K562 (cell line): ENCODE measurements around the gene DSTYK. TPM values are rescaled to one million over a fixed set of nuclear protein-coding genes. Genes with fewer than 3 reads are reported as not detected.

Source experiments
- ATAC-seq: fragments of 200-7000 bp; cut with Tn5 transposase; 3 replicates; pipeline ENCODE4 v1.9.1; 2020; ENCODE audit warnings: moderate library complexity
- BruUV-seq: library from RNA; stranded (reverse); fragments of 400-500 nt; replicated peaks from 2 replicates; lab custom pipeline; 2021; lab: Mats Ljungman, UMichigan
- CTCF ChIA-PET: fragments of 300-600 bp; formaldehyde crosslinking; extraction: SDS; loops from one replicate; lab custom pipeline; 2021; ENCODE audit warnings: low intra/inter-chr PET ratio; lab: Yijun Ruan, JAX
- POLR2A ChIA-PET: fragments of 300-600, 350-650 bp; sonication (Branson Sonifier 250); formaldehyde crosslinking; extraction: SDS; loops from one replicate; lab custom pipeline; 2021; ENCODE audit warnings: antibody characterized with exemption, inconsistent platforms; lab: Yijun Ruan, JAX
- DNase-seq, 4 experiments: peaks; one replicate each; pipeline versions ENCODE4 v3.0.0 to v3.0.0-alpha.2; 2011 to 2018; ENCODE audit warnings: low spot score in 3 of 4, mixed read lengths in 3 of 4; ENCODE audit errors: extremely low read depth in 1 of 4
- FAIRE-seq: peaks from 2 replicates; lab custom pipeline; 2011; peaks lifted over from hg19 to GRCh38; lab: Jason Lieb, UNC
- H2AFZ ChIP-seq: 2 replicates; pipeline ENCODE4 v1.6.0; 2011; ENCODE audit warnings: low read depth, low read length, control low read depth, inconsistent platforms
- H3K27ac ChIP-seq: fragments of 200-600 bp; 3 replicates; pipeline ENCODE4 v1.8.0; 2011; ENCODE audit warnings: low read depth, mild to moderate bottlenecking, control low read depth, inconsistent platforms, low read length, moderate library complexity, mixed read lengths; ENCODE audit errors: extremely low read depth
- H3K27me3 ChIP-seq, 2 experiments: fragments of 300-600 bp in 1 of 2; 2 replicates in 1 of 2; 3 replicates in 1 of 2; pipeline versions ENCODE4 v1.6.0 to v1.8.0; 2011; ENCODE audit warnings: inconsistent platforms in 2 of 2, low read length in 2 of 2, mild to moderate bottlenecking in 1 of 2, mixed read lengths in 1 of 2, moderate library complexity in 1 of 2; ENCODE audit not compliant: control insufficient read depth in 2 of 2, insufficient read depth in 2 of 2
- H3K36me3 ChIP-seq: fragments of 300-600 bp; 3 replicates; pipeline ENCODE4 v1.8.0; 2011; ENCODE audit warnings: mild to moderate bottlenecking, low read length, inconsistent platforms; ENCODE audit not compliant: control insufficient read depth, insufficient read depth
- H3K4me1 ChIP-seq, 2 experiments: fragments of 200-600 bp in 1 of 2; replicated peaks in 1 of 2; 2 replicates in 1 of 2; 3 replicates in 1 of 2; pipeline versions ENCODE4 v1.5.1 to v1.8.0; 2011; ENCODE audit warnings: inconsistent platforms in 2 of 2, low read length in 2 of 2, mild to moderate bottlenecking in 1 of 2, mixed read lengths in 1 of 2, moderate library complexity in 1 of 2; ENCODE audit not compliant: control insufficient read depth in 2 of 2, insufficient read depth in 2 of 2
- H3K4me2 ChIP-seq: 2 replicates; pipeline ENCODE4 v1.6.1; 2011; ENCODE audit warnings: low read length, control low read depth, inconsistent platforms, mixed read lengths; ENCODE audit not compliant: insufficient read depth
- H3K4me3 ChIP-seq: fragments of 200-600 bp; sonication (generic), shearing (Covaris generic); 2 replicates; pipeline ENCODE4 v1.5.1; 2016; ENCODE audit warnings: control low read depth, inconsistent platforms
- H3K79me2 ChIP-seq: fragments of 200-600 bp; 3 replicates; pipeline ENCODE4 v1.8.0; 2011; ENCODE audit warnings: low read length, inconsistent platforms; ENCODE audit not compliant: control insufficient read depth, insufficient read depth
- H3K9ac ChIP-seq, 2 experiments: 2 replicates each; pipeline versions ENCODE4 v1.6.0 to v1.6.1; 2011; ENCODE audit warnings: low read depth in 2 of 2, low read length in 2 of 2, control low read depth in 1 of 2, inconsistent platforms in 1 of 2, mild to moderate bottlenecking in 1 of 2, mixed read lengths in 1 of 2; ENCODE audit not compliant: insufficient read depth in 1 of 2
- H3K9me1 ChIP-seq: one replicate; pipeline ENCODE4 v1.6.0; 2011; ENCODE audit warnings: inconsistent platforms, mild to moderate bottlenecking, low read length, moderate library complexity; ENCODE audit not compliant: control insufficient read depth, insufficient read depth
- H3K9me3 ChIP-seq: replicated peaks from 2 replicates; pipeline ENCODE4 v1.5.1; 2011; ENCODE audit warnings: low read depth, low read length, inconsistent platforms; ENCODE audit not compliant: control insufficient read depth, insufficient read depth
- H4K20me1 ChIP-seq: replicated peaks from 2 replicates; pipeline ENCODE4 v1.6.1; 2011; ENCODE audit warnings: low read length, inconsistent platforms, mixed read lengths; ENCODE audit not compliant: control insufficient read depth, insufficient read depth
- ARID3B ChIP-seq: fragments of 250-450 bp; sonication (Bioruptor Pico); IDR thresholded peaks from 2 replicates; pipeline ENCODE4 v1.4.0; 2020; ENCODE audit warnings: borderline replicate concordance
- ATF6 ChIP-seq: sonication (generic); formaldehyde crosslinking; IDR thresholded peaks from 2 replicates; pipeline ENCODE4 v1.4.0; 2020; ENCODE audit warnings: mild to moderate bottlenecking, missing genetic modification reagents
- EGR1 ChIP-seq: fragments of 450-650 bp; conservative IDR thresholded peaks from 2 replicates; pipeline ENCODE4 v1.6.1; 2017; ENCODE audit warnings: mild to moderate bottlenecking
- JUND ChIP-seq, 2 experiments: IDR thresholded peaks; 2 replicates in 1 of 2; 3 replicates in 1 of 2; pipeline ENCODE4 v1.6.1; 2011; ENCODE audit warnings: borderline replicate concordance in 2 of 2, low read depth in 2 of 2, low read length in 2 of 2, improper control_type of control experiment in 1 of 2, missing biosample characterization in 1 of 2, missing genetic modification characterization in 1 of 2, missing genetic modification reagents in 1 of 2
- KLF6 ChIP-seq: fragments of 250-450 bp; sonication (Bioruptor Pico); IDR thresholded peaks from 2 replicates; pipeline ENCODE4 v1.4.0; 2020; ENCODE audit warnings: mild to moderate bottlenecking, moderate library complexity, borderline replicate concordance
- MYC ChIP-seq, 2 experiments: fragments of 250-450 bp in 1 of 2; sonication (Bioruptor Pico) in 1 of 2; IDR thresholded peaks; 2 replicates each; pipeline versions ENCODE4 v1.5.1 to v1.6.1; 2012 to 2021; ENCODE audit warnings: low read depth in 2 of 2, borderline replicate concordance in 1 of 2, improper control_type of control experiment in 1 of 2, low read length in 1 of 2, mild to moderate bottlenecking in 1 of 2, moderate library complexity in 1 of 2
- PBX2 ChIP-seq, 2 experiments: IDR thresholded peaks in 1 of 2; conservative IDR thresholded peaks in 1 of 2; 2 replicates each; pipeline ENCODE4 v1.6.1; 2016; ENCODE audit warnings: low read depth in 2 of 2, mild to moderate bottlenecking in 1 of 2, missing compliant biosample characterization in 1 of 2, missing genetic modification characterization in 1 of 2, moderate library complexity in 1 of 2
- POLR2G ChIP-seq: fragments of 200-400 bp; formaldehyde crosslinking; IDR thresholded peaks from 2 replicates; pipeline ENCODE4 v1.6.1; 2017; ENCODE audit warnings: low read depth, mild to moderate bottlenecking, antibody characterized with exemption, low read length, moderate library complexity
- RBM14 ChIP-seq: fragments of 200-400 bp; formaldehyde crosslinking; IDR thresholded peaks from 2 replicates; pipeline ENCODE4 v1.6.1; 2018; ENCODE audit warnings: low read depth, mild to moderate bottlenecking, low read length, moderate library complexity, borderline replicate concordance; ENCODE audit not compliant: insufficient read depth
- RBM15 ChIP-seq: fragments of 200-400 bp; formaldehyde crosslinking; IDR thresholded peaks from 2 replicates; pipeline ENCODE4 v1.6.1; 2018; ENCODE audit warnings: mild to moderate bottlenecking, low read length, moderate library complexity; ENCODE audit not compliant: insufficient read depth
- ZKSCAN3 ChIP-seq: fragments of 250-450 bp; sonication (Bioruptor Pico); IDR thresholded peaks from 2 replicates; pipeline ENCODE4 v1.4.0; 2020
- ZNF75A ChIP-seq: fragments of 450-650 bp; formaldehyde crosslinking; IDR thresholded peaks from 2 replicates; pipeline ENCODE4 v1.4.0; 2020; ENCODE audit warnings: mild to moderate bottlenecking
- WGBS: fragments of 100-300 bp; shearing (Covaris generic); methylation state at CpG from one replicate; pipeline ENCODE4 v1.1.6; 2016; ENCODE audit warnings: low coverage, mixed read lengths; ENCODE audit not compliant: insufficient coverage; ENCODE audit errors: missing lambda C conversion rate; 5-methylcytosine and 5-hydroxymethylcytosine counted together
- in situ Hi-C: fragments of 300-500 bp; cut with MboI; formaldehyde crosslinking; loops from 4 replicates; pipeline ENCODE4 v1.15.0; 2018; ENCODE audit warnings: inconsistent platforms, mixed read lengths
- intact Hi-C: fragments of 100-400 bp; cut with micrococcal nuclease; formaldehyde crosslinking; loops from 2 replicates; pipeline ENCODE4 v1.14.2; 2022
- polyA plus RNA-seq, 8 experiments: library from polyadenylated mRNA; depleted of rRNA in 4 of 8; stranded (reverse) in 5 of 8; unstranded in 3 of 8; fragments of >200 nt; fragmentation: Nextera tagmentation in 2 of 8; fragmentation: Illumina TruSeq in 1 of 8; extraction: Ambion mirVana in 2 of 8; extraction: Trizol in 1 of 8; gene quantifications; 2 replicates each; pipeline versions ENCODE4 v1.2.1 to v1.2.3, GENCODE V29; 2011 to 2014; ENCODE audit warnings: inconsistent platforms in 1 of 8, missing spikeins in 1 of 8
- total RNA-seq, 7 experiments: library from RNA; depleted of rRNA in 6 of 7; stranded (reverse); fragments of >200 nt in 6 of 7; fragmentation: Illumina TruSeq in 2 of 7; extraction: Trizol in 2 of 7; gene quantifications; 2 replicates each; pipeline versions ENCODE4 v1.2.1 to v1.2.3, GENCODE V29; 2011 to 2021; ENCODE audit warnings: low replicate concordance in 1 of 7

DSTYK gene
- total and polyA plus RNA-seq, 9 of the 15 experiments (the other 6 are each of a cell fraction or from before 2014, with no cell fraction given): 4.2 to 7.1 (median 6.2) TPM

- ChIA-PET CTCF (no interaction called here), POLR2A (interaction anchor here (0.6 to 5.2 kb wide), 4 partner anchors 10 to 149 kb away, joined by 4 to 28 read pairs (median 6); no protein-coding TSS in a partner anchor)
- FAIRE-seq (no peak), ATAC-seq (no peak), DNase-seq (no peak)
- in situ Hi-C loops: no loop called here
- H3K79me2 ChIP-seq: peaks cover 39% of the 10 kb centered on the region
- no peak overlapping the region for H3K4me2 ChIP-seq
- H4K20me1 ChIP-seq: no peaks in the 10 kb centered on the region
- H3K4me1 ChIP-seq: peaks cover 0 to 39% of the 10 kb centered on the region in 2 experiments; a peak in 4 of 5 replicates
- H3K4me3 ChIP-seq: no peak overlapping the region
- no peaks in the 10 kb centered on the region for H3K9me3 ChIP-seq
- H3K9me1 ChIP-seq: no peaks in the 10 kb centered on the region
- no peaks in the 10 kb centered on the region for H3K27me3 ChIP-seq
- WGBS: 81% methylated on average over 8 of the region's 8 CpGs
- H3K27ac ChIP-seq: no peak overlapping the region
- H3K36me3 ChIP-seq: peaks cover 4% of the 10 kb centered on the region; the same call in 1 of the 3 replicates
- intact Hi-C loops: no loop called here
- H2AFZ ChIP-seq: no peak overlapping the region
- no peak overlapping the region for H3K9ac ChIP-seq
- no TSS peak for BruUV-seq
- no peak for TF ChIP-seq POLR2G
- no peak for TF ChIP-seq MYC (IDR thresholded peaks at IDR 0.05; ENCODE audit: low read depth, low read length)
- TF ChIP-seq MYC (CRISPR knock-in tag; IDR thresholded peaks at IDR 0.05; ENCODE audit: borderline replicate concordance, low read depth): no peak
- no peak for TF ChIP-seq ARID3B (CRISPR knock-in tag)
- TF ChIP-seq JUND (IDR thresholded peaks at IDR 0.05; ENCODE audit: borderline replicate concordance, low read depth, low read length): no peak
- TF ChIP-seq JUND (tag; IDR thresholded peaks at IDR 0.05; ENCODE audit: borderline replicate concordance, low read depth, low read length): no peak
- TF ChIP-seq RBM15: no peak
- TF ChIP-seq ATF6: no peak
- no peak for TF ChIP-seq ZKSCAN3 (CRISPR knock-in tag)
- no peak for TF ChIP-seq RBM14
- TF ChIP-seq KLF6 (CRISPR knock-in tag): no peak
- no peak for TF ChIP-seq ZNF75A (CRISPR knock-in tag)
- no peak for TF ChIP-seq EGR1
- TF ChIP-seq PBX2 (CRISPR knock-in tag; IDR thresholded peaks at IDR 0.05; ENCODE audit: low read depth): no peak
- TF ChIP-seq PBX2 (tag; conservative IDR thresholded peaks at IDR 0.05; ENCODE audit: low read depth): no peak
Measured at GRCh38 chr1:205192287-205192686, 19.2 kb downstream of the DSTYK start.
